ENCODE measurements around the gene GPR171.

GPR171 gene

DNA sequence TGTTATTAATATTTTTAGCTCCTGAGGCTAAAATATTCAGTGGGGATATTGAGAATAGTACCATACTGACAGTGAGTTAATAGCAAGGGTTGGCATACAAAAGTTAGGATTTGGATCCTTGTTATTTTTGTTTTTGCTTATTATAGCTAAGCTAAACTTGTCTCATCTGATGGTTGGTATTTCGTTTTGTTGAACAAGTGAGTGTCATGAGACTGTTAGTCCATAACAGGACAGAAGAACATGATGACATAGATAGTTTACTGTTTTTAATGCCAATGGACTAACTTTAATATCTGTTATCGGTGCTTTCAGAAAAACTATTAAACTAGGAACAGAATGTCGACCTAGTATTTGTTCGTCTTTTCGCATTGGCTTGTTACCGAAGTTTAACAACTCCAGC, 48.5 kb downstream of the GPR171 start:
- Histone ChIP-seq H3K4me2 (ENCODE audit: low read depth, low read length) (no peak overlapping the region), H3K4me1 (ENCODE audit: low read length) (no peaks in the 10 kb centered on the region), H3F3A (ENCODE audit: insufficient read depth, low read length) (no peaks in the 10 kb centered on the region), H3K27me3 (replicated peaks; ENCODE audit: insufficient read depth, low read length) (no peaks in the 10 kb centered on the region), H4K20me1 (ENCODE audit: insufficient read depth, low read length) (no peaks in the 10 kb centered on the region), H3K36me3 (replicated peaks; ENCODE audit: insufficient read depth, low read length) (no peaks in the 10 kb centered on the region), H3K9me3 (replicated peaks; ENCODE audit: insufficient read depth, low read length) (no peaks in the 10 kb centered on the region), H2AFZ (ENCODE audit: low read length) (no peak overlapping the region), H3K79me2 (ENCODE audit: low read length) (no peaks in the 10 kb centered on the region), H3K27ac (ENCODE audit: low read length) (no peak overlapping the region), H3K9ac (ENCODE audit: low read length) (no peak overlapping the region), H3K9me2 (replicated peaks; ENCODE audit: insufficient read depth, low read length) (no peaks in the 10 kb centered on the region), H3K4me3 (ENCODE audit: low read length) (no peak overlapping the region)
- no peak for DNase-seq
- no peak for TF ChIP-seq EZH2 (optimal IDR thresholded peaks at IDR 0.05; ENCODE audit: low read depth, low read length)
- no peak for TF ChIP-seq EZH2phosphoT487 (IDR thresholded peaks at IDR 0.05; ENCODE audit: low read length)
- TF ChIP-seq, protein P1, sequence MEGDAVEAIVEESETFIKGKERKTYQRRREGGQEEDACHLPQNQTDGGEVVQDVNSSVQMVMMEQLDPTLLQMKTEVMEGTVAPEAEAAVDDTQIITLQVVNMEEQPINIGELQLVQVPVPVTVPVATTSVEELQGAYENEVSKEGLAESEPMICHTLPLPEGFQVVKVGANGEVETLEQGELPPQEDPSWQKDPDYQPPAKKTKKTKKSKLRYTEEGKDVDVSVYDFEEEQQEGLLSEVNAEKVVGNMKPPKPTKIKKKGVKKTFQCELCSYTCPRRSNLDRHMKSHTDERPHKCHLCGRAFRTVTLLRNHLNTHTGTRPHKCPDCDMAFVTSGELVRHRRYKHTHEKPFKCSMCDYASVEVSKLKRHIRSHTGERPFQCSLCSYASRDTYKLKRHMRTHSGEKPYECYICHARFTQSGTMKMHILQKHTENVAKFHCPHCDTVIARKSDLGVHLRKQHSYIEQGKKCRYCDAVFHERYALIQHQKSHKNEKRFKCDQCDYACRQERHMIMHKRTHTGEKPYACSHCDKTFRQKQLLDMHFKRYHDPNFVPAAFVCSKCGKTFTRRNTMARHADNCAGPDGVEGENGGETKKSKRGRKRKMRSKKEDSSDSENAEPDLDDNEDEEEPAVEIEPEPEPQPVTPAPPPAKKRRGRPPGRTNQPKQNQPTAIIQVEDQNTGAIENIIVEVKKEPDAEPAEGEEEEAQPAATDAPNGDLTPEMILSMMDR (IDR thresholded peaks at IDR 0.05; ENCODE audit: low read length), result no peak

DNA sequence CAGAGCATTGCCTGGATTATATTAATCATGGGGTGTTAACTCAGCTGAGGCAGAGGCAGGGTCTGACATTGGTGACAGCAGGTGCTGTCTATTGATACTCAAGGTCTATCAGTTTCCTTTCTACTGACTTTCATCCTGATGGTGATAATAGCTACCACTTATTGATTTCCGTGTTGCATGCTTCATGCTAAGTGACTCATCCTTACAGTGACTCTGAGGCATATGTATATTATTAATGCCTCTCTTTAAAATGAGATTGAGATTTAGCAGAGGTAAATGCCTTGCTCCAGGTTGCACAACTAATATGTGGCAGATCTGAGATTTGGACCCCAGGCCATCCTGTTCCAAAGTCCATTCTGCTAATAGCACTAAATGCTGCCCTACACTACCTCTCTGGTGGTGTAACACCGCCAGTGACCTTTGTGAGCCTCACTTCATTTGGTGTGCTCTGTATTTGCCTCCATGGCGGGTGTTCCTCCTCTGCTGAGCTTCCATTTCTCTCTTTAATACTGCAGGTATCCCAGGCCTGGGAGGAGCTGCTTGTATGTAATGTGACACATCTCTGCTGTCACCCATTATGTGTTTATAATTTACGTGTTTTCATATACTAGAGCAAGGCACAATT, 50.4 kb downstream of the GPR171 start:
- no peak for DNase-seq
- Histone ChIP-seq H3K27ac (ENCODE audit: low read length) (no peak overlapping the region), H3K9me2 (replicated peaks; ENCODE audit: insufficient read depth, low read length) (no peaks in the 10 kb centered on the region)

More for the DNA sequence above, 50.4 kb downstream of the GPR171 start:
- no peaks in the 10 kb centered on the region for H3K79me2 ChIP-seq (ENCODE audit: low read length)
- no peak overlapping the region for H3K4me2 ChIP-seq (ENCODE audit: low read depth, low read length)
- TF ChIP-seq EZH2phosphoT487 (IDR thresholded peaks at IDR 0.05; ENCODE audit: low read length), result no peak
- TF ChIP-seq, protein P1 (IDR thresholded peaks at IDR 0.05; ENCODE audit: low read length), result no peak
- TF ChIP-seq EZH2 (optimal IDR thresholded peaks at IDR 0.05; ENCODE audit: low read depth, low read length), result no peak
- no peak overlapping the region for H3K9ac ChIP-seq (ENCODE audit: low read length)
- no peak overlapping the region for H2AFZ ChIP-seq (ENCODE audit: low read length)
- H3K9me3 ChIP-seq (replicated peaks; ENCODE audit: insufficient read depth, low read length), result no peaks in the 10 kb centered on the region
- H4K20me1 ChIP-seq (ENCODE audit: insufficient read depth, low read length), result no peaks in the 10 kb centered on the region
- H3F3A ChIP-seq (ENCODE audit: insufficient read depth, low read length), result no peaks in the 10 kb centered on the region
- H3K36me3 ChIP-seq (replicated peaks; ENCODE audit: insufficient read depth, low read length), result no peaks in the 10 kb centered on the region
- H3K4me3 ChIP-seq (ENCODE audit: low read length), result no peak overlapping the region
- no peaks in the 10 kb centered on the region for H3K27me3 ChIP-seq (replicated peaks; ENCODE audit: insufficient read depth, low read length)
- H3K4me1 ChIP-seq (ENCODE audit: low read length), result no peaks in the 10 kb centered on the region

Measured in MM.1S (cell line).